Body of pancreas (tissue), 4 donors: Measurements from ENCODE around the gene IL17C.

Experiments
- CTCF ChIP-seq, 7 experiments: fragments of 450-650 bp in 4 of 7; fragments of 200-600 bp in 3 of 7; sonication (generic) in 3 of 7; IDR thresholded peaks; one replicate each; pipeline ENCODE4 v1.5.1; 2016 to 2019; ENCODE audit warnings: antibody characterized with exemption in 7 of 7
- POLR2A ChIP-seq, 3 donors: fragments of 450-650 bp; IDR thresholded peaks; one replicate each; pipeline ENCODE4 v1.6.1; 2016; ENCODE audit warnings: antibody characterized with exemption in 3 of 3, mild to moderate bottlenecking in 2 of 3

DNA sequence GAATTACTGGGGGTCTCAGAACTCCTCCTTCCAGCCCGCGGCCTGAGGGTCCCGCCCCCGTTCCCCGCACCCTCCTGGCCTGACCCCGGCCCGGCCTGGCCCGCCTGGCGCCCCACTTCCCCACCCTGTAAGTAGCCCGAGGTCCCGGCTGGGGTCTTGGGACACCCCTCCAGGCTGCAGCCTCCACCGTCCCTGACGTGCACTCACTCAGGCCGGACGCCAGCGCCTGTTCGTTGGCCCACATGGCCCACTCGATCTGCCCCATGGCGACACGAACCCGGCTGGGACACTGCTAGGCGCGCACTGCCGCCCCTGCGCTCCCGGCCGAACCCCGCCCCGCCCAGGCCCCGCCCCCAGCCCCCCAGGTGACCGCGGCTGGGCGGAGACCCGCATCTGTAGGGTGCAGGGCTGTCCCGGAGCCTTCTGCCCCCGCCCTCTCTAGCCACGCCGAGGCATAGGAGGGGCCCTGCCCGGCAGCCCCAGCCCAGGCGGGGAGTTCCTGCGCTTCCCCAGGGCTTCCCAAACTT, 12.4 kb downstream of the IL17C start, which contains the start of gene CYBA:
- TF ChIP-seq CTCF (IDR thresholded peaks at IDR 0.05) (no peak), POLR2A (IDR thresholded peaks at IDR 0.05) (peak in 2 of 3 donors; percentile 46 to 68)
